ENCODE data around the gene IFI30.

IFI30 gene

DNA sequence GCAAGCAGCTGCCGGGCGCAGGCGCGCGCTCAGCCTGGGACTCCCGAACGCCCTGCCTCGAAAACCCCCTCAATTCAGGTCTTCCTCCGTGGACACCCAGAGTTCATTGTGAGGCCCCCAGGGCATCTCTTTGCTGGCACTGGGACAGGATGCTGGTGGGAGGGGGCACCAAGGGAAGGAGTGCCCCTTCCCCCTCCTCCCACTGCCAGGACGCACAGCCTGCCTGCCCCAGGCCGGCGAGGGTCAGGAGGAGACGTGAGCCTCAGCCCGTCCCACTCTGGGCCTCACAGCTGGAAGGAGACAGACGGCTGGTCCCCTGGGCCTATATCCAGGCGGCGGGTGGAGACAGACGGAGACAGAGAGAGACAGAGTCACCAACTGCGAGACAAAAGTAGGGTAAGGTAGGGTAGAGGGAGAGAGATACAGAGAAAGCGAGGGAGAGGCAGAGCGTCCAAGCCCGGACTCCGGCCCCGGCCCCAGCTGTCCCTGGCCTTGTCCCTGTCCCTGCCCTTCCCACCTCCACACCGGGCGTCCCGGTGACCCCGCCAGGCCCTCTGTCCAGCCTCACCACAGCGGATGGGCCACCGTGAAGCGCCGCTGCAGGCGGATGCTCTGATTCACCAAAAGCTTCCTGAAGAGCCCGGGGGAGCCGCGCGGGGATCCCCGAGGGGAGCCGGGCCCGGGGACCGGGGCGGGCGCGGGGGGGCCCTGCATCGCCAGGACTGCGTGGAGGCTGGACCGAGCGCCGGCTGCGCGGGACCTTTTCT lies 52.3 kb downstream of the IFI30 start, which contains the start of gene PDE4C:
PDE4C (minus strand) TSS at position 737 of the 767 bp plus-strand sequence; CDS start at position 714, 23 bp downstream.
- DNase-seq, result peak; percentile 75

DNA sequence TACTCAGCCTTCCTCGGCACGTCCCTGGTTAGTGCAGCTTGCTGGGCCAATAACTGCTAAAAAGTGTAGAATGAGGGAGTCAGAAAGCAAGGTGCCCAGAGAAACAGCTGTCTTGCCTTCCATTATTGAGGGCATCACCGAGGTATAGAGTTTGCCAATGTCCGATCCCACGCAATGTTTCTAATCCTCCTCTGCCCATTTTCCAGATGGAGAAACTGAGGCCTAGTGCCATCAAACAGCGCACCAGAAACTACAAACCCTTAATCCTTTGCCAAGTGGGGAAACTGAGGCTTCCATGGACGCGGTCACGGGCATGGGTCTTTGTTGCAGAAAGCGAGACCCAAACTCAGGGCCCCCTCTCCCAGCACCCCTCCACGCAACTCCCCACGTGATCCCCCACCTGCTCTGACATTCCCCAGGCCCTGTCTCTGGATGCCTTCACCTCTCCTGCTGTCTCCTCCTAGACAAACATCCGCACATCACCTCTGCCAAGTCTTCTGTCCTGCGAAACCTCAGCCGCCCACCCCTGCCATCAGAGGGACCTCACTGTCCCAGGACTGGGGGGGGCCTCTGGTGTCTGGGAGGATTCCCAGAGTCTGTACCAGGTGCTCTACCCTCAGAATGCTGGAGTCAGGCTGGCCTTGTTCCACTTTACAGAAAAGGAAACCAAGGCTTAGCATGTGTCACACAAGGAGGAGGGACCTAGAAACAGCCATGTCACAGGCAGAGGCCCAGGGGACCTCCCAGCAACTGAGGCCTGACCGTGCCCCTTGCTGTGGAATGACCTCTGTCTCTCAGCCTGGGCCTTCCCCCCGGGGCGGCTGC lies 53.6 kb downstream of the IFI30 start:
- no peak for DNase-seq

All from islet precursor cell (in vitro differentiated cells).